ENCODE measurements around the gene DERL2.

- no peak for TF ChIP-seq CTCF (IDR thresholded peaks at IDR 0.05; ENCODE audit: low read length)
- no peak for TF ChIP-seq EZH2 (optimal IDR thresholded peaks at IDR 0.05; ENCODE audit: low read depth, low read length)
- no peak for TF ChIP-seq EZH2phosphoT487 (IDR thresholded peaks at IDR 0.05; ENCODE audit: low read length)
These were observed 56.6 kb downstream of the DERL2 start for GRCh38 chr17:5429191-5429887.
